SK-N-SH treated with all-trans-retinoic acid at 6 μM for 48 hours (cell line): ENCODE measurements around the gene CFAP61.

ENCODE experiments used
- ATAC-seq: fragments of 200-7000 bp; cut with Tn5 transposase; 3 replicates; pipeline ENCODE4 v1.9.1; 2020; ENCODE audit warnings: mild to moderate bottlenecking, moderate library complexity
- ARNTL ChIP-seq: fragments of 450-650 bp; formaldehyde crosslinking; IDR thresholded peaks from 2 replicates; pipeline ENCODE4 v1.5.0; 2020; ENCODE audit warnings: low read depth, mild to moderate bottlenecking, moderate library complexity, borderline replicate concordance
- GLIS3 ChIP-seq: fragments of 250-450 bp; sonication (Bioruptor Pico); IDR thresholded peaks from 2 replicates; pipeline ENCODE4 v1.5.0; 2020; ENCODE audit warnings: mild to moderate bottlenecking, moderate library complexity
- ISL1 ChIP-seq: fragments of 250-450 bp; sonication (Bioruptor Pico); IDR thresholded peaks from 2 replicates; pipeline ENCODE4 v2.1.2; 2022; ENCODE audit warnings: mild to moderate bottlenecking, moderate library complexity
- OSR1 ChIP-seq: fragments of 250-450 bp; sonication (Bioruptor Pico); IDR thresholded peaks from 2 replicates; pipeline ENCODE4 v1.8.0; 2022; ENCODE audit warnings: moderate library complexity, mild to moderate bottlenecking, inconsistent platforms
- RARB ChIP-seq: fragments of 250-450 bp; sonication (Bioruptor Pico); IDR thresholded peaks from 2 replicates; pipeline ENCODE4 v1.8.0; 2021; ENCODE audit warnings: mild to moderate bottlenecking, moderate library complexity
- SNAI2 ChIP-seq: fragments of 250-450 bp; sonication (Bioruptor Pico); IDR thresholded peaks from 2 replicates; pipeline ENCODE4 v1.5.0; 2020; ENCODE audit warnings: mild to moderate bottlenecking, moderate library complexity
- TCF4 ChIP-seq: fragments of 250-450 bp; sonication (Bioruptor Pico); IDR thresholded peaks from 2 replicates; pipeline ENCODE4 v1.8.0; 2021; ENCODE audit warnings: mild to moderate bottlenecking, moderate library complexity, borderline replicate concordance
- TOX ChIP-seq: fragments of 250-450 bp; sonication (Bioruptor Pico); IDR thresholded peaks from 2 replicates; pipeline ENCODE4 v1.8.0; 2021; ENCODE audit warnings: mild to moderate bottlenecking, moderate library complexity, borderline replicate concordance
- ZC3H10 ChIP-seq: fragments of 250-450 bp; sonication (Bioruptor Pico); IDR thresholded peaks from 2 replicates; pipeline ENCODE4 v1.5.1; 2021; ENCODE audit warnings: mild to moderate bottlenecking, moderate library complexity
- ZFP3 ChIP-seq: fragments of 250-450 bp; sonication (Bioruptor Pico); IDR thresholded peaks from 2 replicates; pipeline ENCODE4 v1.5.0; 2020; ENCODE audit warnings: mild to moderate bottlenecking, moderate library complexity
- ZFP30 ChIP-seq: fragments of 450-650 bp; formaldehyde crosslinking; IDR thresholded peaks from 2 replicates; pipeline ENCODE4 v1.5.0; 2022; ENCODE audit warnings: mild to moderate bottlenecking, moderate library complexity
- ZNF70 ChIP-seq: fragments of 450-650 bp; formaldehyde crosslinking; IDR thresholded peaks from 2 replicates; pipeline ENCODE4 v1.5.0; 2020; ENCODE audit warnings: mild to moderate bottlenecking, moderate library complexity
- ZNF8 ChIP-seq: fragments of 450-650 bp; formaldehyde crosslinking; IDR thresholded peaks from 2 replicates; pipeline ENCODE4 v1.5.0; 2020; ENCODE audit warnings: mild to moderate bottlenecking, moderate library complexity
- TF ChIP-seq, protein P1 (sequence below): fragments of 250-450 bp; sonication (Bioruptor Pico); IDR thresholded peaks from 2 replicates; pipeline ENCODE4 v1.5.1; 2021; ENCODE audit warnings: mild to moderate bottlenecking, moderate library complexity
- TF ChIP-seq, protein P2 (sequence below): fragments of 250-450 bp; sonication (Bioruptor Pico); IDR thresholded peaks from 2 replicates; pipeline ENCODE4 v1.5.0; 2020; ENCODE audit warnings: mild to moderate bottlenecking, moderate library complexity
- TF ChIP-seq, protein P3 (sequence below): fragments of 250-450 bp; sonication (Bioruptor Pico); IDR thresholded peaks from 2 replicates; pipeline ENCODE4 v1.5.1; 2020; ENCODE audit warnings: low read depth, mild to moderate bottlenecking, moderate library complexity

CFAP61 gene

DNA sequence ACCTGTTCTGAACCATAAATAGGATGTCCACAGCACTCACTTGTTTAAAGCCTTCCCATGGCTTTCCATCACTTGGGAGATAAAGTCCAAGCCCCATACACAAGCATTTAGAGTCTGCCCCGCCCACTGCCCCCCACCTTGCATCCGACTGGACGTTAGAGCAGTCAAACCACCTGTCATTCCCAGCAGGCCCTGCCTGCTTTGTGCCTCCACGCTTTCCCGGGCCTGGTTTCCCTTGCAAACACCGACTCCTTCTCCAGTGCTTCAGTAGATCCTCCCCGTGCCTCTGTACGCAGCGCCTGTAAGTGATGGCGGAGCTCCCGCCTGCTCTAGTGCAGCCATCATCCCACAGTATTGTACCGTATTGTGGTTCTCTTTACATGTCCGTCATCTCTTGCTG, 277.2 kb downstream of the CFAP61 start:
- TF ChIP-seq TOX (no peak), GLIS3 (CRISPR knock-in tag) (no peak)
- TF ChIP-seq, protein P1, sequence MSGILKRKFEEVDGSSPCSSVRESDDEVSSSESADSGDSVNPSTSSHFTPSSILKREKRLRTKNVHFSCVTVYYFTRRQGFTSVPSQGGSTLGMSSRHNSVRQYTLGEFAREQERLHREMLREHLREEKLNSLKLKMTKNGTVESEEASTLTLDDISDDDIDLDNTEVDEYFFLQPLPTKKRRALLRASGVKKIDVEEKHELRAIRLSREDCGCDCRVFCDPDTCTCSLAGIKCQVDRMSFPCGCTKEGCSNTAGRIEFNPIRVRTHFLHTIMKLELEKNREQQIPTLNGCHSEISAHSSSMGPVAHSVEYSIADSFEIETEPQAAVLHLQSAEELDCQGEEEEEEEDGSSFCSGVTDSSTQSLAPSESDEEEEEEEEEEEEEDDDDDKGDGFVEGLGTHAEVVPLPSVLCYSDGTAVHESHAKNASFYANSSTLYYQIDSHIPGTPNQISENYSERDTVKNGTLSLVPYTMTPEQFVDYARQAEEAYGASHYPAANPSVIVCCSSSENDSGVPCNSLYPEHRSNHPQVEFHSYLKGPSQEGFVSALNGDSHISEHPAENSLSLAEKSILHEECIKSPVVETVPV (CRISPR knock-in tag): no peak
- TF ChIP-seq, all 23 proteins: peak for 0
- ATAC-seq: no peak

DNA sequence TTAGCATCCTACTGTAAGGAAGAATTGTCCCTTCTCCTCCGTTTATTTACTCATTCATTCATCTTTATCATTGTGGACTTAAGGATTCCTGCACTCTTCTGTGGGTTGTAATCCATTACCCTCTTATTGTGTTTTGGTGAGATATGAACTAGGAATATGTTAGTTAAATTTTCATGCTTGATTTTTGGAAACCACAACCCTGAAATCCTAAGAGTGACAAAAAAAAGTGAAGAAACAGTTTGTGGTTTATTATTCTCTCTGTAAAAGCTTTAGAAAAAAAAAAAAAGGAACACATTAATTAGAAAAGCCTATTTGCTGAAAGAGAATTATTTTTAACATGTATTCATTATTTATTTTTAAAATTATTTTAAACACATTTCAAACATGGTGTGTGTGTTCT, 278.8 kb downstream of the CFAP61 start:
- ATAC-seq: no peak
- TF ChIP-seq GLIS3 (CRISPR knock-in tag): no peak
- TF ChIP-seq ZC3H10: no peak
- TF ChIP-seq SNAI2 (CRISPR knock-in tag): no peak
- no peak for TF ChIP-seq ZNF70 (CRISPR knock-in tag)
- no peak for TF ChIP-seq ZFP30 (CRISPR knock-in tag)
- TF ChIP-seq, protein P2, sequence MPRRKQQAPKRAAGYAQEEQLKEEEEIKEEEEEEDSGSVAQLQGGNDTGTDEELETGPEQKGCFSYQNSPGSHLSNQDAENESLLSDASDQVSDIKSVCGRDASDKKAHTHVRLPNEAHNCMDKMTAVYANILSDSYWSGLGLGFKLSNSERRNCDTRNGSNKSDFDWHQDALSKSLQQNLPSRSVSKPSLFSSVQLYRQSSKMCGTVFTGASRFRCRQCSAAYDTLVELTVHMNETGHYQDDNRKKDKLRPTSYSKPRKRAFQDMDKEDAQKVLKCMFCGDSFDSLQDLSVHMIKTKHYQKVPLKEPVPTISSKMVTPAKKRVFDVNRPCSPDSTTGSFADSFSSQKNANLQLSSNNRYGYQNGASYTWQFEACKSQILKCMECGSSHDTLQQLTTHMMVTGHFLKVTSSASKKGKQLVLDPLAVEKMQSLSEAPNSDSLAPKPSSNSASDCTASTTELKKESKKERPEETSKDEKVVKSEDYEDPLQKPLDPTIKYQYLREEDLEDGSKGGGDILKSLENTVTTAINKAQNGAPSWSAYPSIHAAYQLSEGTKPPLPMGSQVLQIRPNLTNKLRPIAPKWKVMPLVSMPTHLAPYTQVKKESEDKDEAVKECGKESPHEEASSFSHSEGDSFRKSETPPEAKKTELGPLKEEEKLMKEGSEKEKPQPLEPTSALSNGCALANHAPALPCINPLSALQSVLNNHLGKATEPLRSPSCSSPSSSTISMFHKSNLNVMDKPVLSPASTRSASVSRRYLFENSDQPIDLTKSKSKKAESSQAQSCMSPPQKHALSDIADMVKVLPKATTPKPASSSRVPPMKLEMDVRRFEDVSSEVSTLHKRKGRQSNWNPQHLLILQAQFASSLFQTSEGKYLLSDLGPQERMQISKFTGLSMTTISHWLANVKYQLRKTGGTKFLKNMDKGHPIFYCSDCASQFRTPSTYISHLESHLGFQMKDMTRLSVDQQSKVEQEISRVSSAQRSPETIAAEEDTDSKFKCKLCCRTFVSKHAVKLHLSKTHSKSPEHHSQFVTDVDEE (CRISPR knock-in tag): no peak
- TF ChIP-seq RARB (CRISPR knock-in tag): no peak
- TF ChIP-seq ZNF8 (CRISPR knock-in tag): no peak

DNA sequence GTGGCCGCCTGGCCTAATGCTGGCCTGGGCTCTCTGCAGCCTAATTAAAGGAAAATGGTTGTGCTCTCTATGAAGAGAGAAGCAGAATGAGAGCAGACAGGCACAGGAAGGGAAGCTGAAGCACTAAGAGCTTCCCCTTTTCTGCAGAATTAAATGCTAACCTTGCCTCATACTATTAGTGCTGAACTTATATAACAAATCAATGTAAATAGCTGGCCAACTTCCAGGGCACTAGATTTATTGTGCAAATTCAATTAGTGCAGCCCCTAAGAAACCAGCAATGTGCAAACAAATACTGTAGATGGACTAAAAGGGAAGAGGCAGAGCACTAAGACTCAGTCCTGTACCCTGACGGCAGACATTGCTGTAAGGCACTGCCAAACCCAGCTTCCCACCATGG, 279.5 kb downstream of the CFAP61 start:
- TF ChIP-seq SNAI2 (CRISPR knock-in tag): no peak
- no peak for TF ChIP-seq TCF4 (CRISPR knock-in tag)
- TF ChIP-seq, protein P1 (CRISPR knock-in tag): no peak
- TF ChIP-seq ISL1: no peak
- TF ChIP-seq OSR1 (CRISPR knock-in tag): no peak
- no peak for TF ChIP-seq ARNTL (CRISPR knock-in tag)
- TF ChIP-seq ZNF70 (CRISPR knock-in tag): no peak
- no peak for TF ChIP-seq GLIS3 (CRISPR knock-in tag)
- ATAC-seq: no peak

DNA sequence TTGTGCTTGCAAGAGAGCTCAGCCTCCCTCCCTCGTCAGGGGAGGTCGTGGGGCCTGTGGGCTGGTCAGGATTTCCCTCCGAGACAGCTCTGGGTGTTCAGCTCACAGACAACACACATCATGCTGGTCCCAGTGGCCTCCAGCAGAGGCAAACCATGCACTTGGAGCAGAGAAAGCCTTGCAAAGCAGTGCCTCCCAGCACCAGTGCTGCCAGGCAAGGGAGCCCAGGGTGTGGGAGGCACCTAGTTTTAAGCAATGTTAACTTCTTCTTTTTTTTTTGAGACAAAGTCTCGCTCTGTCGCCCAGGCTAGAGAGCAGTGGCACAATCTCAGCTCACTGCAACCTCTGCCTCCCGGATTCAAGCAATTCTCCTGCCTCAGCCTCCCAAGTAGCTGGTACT, 281.5 kb downstream of the CFAP61 start:
- TF ChIP-seq, protein P3, sequence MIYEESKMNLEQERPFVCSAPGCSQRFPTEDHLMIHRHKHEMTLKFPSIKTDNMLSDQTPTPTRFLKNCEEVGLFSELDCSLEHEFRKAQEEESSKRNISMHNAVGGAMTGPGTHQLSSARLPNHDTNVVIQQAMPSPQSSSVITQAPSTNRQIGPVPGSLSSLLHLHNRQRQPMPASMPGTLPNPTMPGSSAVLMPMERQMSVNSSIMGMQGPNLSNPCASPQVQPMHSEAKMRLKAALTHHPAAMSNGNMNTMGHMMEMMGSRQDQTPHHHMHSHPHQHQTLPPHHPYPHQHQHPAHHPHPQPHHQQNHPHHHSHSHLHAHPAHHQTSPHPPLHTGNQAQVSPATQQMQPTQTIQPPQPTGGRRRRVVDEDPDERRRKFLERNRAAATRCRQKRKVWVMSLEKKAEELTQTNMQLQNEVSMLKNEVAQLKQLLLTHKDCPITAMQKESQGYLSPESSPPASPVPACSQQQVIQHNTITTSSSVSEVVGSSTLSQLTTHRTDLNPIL (CRISPR knock-in tag): no peak
- TF ChIP-seq OSR1 (CRISPR knock-in tag) (no peak), ISL1 (no peak), ZFP30 (CRISPR knock-in tag) (no peak), RARB (CRISPR knock-in tag) (no peak)
- TF ChIP-seq, protein P1 (CRISPR knock-in tag): no peak
- ATAC-seq: no peak

DNA sequence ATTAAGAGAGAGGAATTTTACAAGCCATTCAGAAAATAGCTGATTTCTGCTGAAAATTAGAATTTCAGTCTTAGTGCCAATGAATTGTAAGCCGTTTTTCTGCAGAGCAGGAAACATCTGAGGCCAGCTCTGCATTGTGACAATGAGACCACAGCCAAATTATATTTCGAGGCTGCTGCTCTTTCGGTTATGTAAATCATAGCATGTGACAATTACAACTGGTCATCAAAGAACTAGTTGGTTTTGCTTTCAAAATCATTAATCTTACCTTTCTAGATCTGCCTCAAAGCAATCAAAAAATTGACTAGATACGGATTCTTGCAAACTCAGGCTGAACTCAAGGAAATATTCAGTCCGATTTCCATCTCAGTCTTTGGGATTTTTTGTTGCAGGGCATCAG, 282.2 kb downstream of the CFAP61 start:
- ATAC-seq: no peak
- no peak for TF ChIP-seq TOX
- no peak for TF ChIP-seq ZNF8 (CRISPR knock-in tag)
- TF ChIP-seq ZC3H10: no peak
- TF ChIP-seq OSR1 (CRISPR knock-in tag): no peak
- no peak for TF ChIP-seq ZFP3 (CRISPR knock-in tag)
- TF ChIP-seq ARNTL (CRISPR knock-in tag): no peak
- TF ChIP-seq, all 23 proteins: peak for 0
